Activated CD4-positive, alpha-beta T cell treated with anti-CD3 and anti-CD28 coated beads, Interleukin-2, amount 50 U/mL, for 24 hours (primary cell): Measurements from ENCODE around the gene CFAP20DC.
"Not testable (repeated sequence)": the region's sequence is repeated elsewhere in the genome, so short reads cannot be mapped to it uniquely, and the experiment has no call there.

Experiments
- DNase-seq, 2 donors: peaks; one replicate each; pipeline ENCODE4 v3.0.0-alpha.2; 2020; ENCODE audit warnings: low read depth in 1 of 2, low spot score in 1 of 2

Gene CFAP20DC

GRCh38 chr3:58751882-58752567 lies 297.8 kb downstream of the CFAP20DC start:
- no peak for DNase-seq

- no peak for DNase-seq
Observed at GRCh38 chr3:58751235-58751634, 298.6 kb downstream of the CFAP20DC start.

DNA sequence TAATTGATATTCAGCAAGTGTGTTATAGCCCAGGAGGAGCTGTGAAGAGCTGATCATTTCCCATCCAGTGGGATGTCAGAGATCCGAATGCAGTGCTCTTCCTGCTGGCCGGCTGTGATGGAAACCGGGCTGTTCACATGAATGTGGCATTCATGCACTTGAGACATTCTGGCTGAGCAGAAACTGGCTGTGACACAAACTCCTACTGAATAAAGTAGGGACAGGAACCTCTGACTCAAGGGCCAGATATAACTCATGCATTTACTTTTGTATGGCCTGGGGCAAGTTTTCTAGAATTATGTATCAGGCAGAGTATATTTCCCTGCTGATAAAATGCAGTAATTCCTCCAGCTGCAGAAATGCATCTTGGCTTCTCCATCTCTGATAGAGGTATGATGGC lies 299.9 kb downstream of the CFAP20DC start:
- no peak for DNase-seq

DNA sequence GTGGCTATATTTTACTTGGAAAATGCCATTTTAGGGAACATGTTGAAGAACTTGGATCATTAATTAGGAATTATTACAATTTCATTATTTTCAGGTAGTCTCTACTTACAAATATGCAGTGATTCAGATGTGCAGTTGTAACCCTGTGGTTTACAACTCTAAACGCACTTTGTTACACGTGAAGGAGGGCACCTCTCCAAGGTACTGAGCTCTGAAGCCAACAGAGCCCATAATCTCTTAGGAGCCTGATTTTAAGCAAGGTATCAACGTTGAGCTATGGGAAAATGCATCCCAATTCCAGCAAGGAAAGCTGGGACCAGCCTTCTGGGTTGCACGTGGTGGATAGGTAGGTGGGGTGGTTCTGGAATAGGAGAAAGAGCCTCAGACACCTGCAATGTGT lies 301.8 kb downstream of the CFAP20DC start:
- no peak for DNase-seq

GRCh38 chr3:58746758-58747157 lies 303.1 kb downstream of the CFAP20DC start:
- DNase-seq = no peak

DNA sequence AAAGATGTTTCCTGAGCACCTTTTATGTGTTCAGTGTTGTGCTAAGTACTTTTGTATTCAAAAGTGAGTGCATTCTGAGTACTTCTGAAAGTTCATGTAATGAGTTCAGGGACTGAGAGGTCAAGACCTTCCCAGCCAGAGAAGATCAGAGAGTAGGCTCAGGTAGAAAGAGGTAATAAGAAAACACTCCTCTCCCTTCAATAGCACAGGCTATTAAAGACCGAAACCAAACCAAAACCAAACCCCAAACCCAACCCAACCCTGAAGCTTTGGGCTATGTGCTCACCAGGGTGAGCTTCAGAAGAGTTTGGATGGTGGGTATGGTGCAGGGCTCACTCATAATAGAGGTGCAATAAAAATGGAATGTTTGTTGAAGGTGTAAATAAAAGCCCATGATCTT lies 306.5 kb downstream of the CFAP20DC start:
- DNase-seq = no peak

- DNase-seq = no peak
Observed at GRCh38 chr3:58742239-58742638, 307.6 kb downstream of the CFAP20DC start.

GRCh38 chr3:58737644-58738043 lies 312.2 kb downstream of the CFAP20DC start:
- DNase-seq = no peak

- DNase-seq = no peak
Observed at GRCh38 chr3:58731673-58732072, 318.2 kb downstream of the CFAP20DC start.

- DNase-seq = no peak
Observed at GRCh38 chr3:58728723-58729122, 321.1 kb downstream of the CFAP20DC start.

- DNase-seq = no peak
Observed at GRCh38 chr3:58725326-58725853, 324.4 kb downstream of the CFAP20DC start.

DNA sequence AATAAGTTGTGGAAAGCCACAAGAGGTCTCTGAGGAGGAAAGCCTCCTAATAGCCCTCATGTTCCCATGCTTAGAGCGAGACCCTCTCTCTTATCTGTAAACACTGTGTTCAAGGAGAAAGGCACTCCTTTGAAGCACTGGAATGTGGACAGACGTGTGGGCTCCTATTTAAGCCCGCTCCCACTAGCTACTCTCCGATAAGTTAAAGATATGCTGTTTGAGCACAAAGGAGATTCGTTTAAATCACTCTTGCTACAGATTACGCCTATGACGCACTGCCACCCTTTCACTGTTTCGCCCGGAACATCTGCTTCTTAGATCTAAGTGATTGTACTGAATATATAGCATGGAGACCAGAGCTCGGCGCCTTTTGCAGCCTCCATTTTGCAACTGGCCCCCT lies 325.5 kb downstream of the CFAP20DC start:
- no peak for DNase-seq

- no peak for DNase-seq
Observed at GRCh38 chr3:58723173-58723572, 326.7 kb downstream of the CFAP20DC start.

- no peak for DNase-seq
Observed at GRCh38 chr3:58722561-58722960, 327.3 kb downstream of the CFAP20DC start.

GRCh38 chr3:58720526-58720925 lies 329.3 kb downstream of the CFAP20DC start:
- DNase-seq = no peak

DNA sequence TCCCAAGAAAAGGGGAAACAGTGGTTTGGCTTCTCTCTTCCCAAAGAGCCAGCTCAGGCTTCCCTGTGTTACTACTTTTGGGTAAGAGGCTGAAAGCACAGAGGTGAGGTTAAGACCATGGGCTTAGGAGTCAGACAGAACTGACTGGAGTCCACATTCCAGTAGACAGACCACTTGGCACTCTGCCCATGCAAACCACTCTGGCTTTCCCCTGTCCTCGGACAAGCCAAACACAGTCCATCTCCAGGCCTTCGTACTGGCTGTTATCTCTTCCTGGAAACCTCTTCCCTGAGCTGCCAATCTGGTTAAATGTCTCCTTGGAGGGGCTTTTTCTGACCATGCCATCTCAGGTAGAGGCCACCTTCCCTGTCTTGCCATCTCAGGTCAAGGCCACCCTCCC lies 330.1 kb downstream of the CFAP20DC start:
- no peak for DNase-seq

DNA sequence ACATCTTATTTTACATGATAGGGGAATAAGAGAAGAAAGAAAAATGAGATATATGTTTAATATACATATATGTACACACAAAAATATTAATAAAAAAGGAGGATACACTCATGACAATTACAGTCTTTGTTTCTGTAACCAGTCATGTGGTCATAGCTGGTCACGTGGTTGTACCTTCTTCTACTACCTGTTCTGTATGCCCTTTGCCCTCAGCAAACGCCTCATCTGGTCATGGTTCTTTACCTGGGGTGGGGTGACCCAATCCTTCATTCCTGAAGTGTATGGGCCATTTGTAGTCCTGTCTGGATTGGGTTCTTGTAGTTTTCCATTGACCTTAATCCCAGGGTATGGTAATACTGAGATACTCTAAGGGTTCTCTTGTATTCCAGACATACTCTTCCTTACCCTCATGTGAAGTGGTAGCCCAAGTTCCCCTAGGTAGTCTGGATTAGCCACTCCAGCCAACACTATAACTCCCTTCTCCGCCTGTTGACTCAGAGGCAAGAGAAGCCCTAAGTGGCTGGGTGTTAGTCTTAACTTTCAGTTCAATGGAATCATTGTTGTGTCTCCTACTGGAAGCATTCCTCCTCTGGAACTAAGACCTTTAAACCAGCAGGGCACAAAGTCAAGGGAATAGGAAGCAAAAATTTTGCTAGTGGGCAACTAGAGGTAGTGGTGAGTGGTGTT lies 336.0 kb downstream of the CFAP20DC start:
- no peak for DNase-seq

- no peak for DNase-seq
Observed at GRCh38 chr3:58711871-58712270, 338.0 kb downstream of the CFAP20DC start.

GRCh38 chr3:58708983-58709382 lies 340.8 kb downstream of the CFAP20DC start:
- not testable (repeated sequence) for DNase-seq

GRCh38 chr3:58708116-58708791 lies 341.6 kb downstream of the CFAP20DC start:
- DNase-seq = no peak

- DNase-seq = no peak
Observed at GRCh38 chr3:58707390-58707930, 342.4 kb downstream of the CFAP20DC start.
